Endothelial cell of umbilical vein (primary cell): ENCODE results near the gene OCA2. TPM values are rescaled to one million over a fixed set of nuclear protein-coding genes. Genes with fewer than 3 reads are reported as not detected.

Experiments used
- BruUV-seq: library from RNA; stranded (reverse); fragments of 400-500 nt; replicated peaks from 2 replicates; lab custom pipeline; 2021; lab: Mats Ljungman, UMichigan
- CTCF ChIA-PET: fragments of 300-600, 350-600 bp; sonication (Branson Sonifier 250); formaldehyde crosslinking; loops from one replicate; lab custom pipeline; 2021; ENCODE audit warnings: antibody characterized with exemption, inconsistent platforms; lab: Charles Lee
- POLR2A ChIA-PET: fragments of 300-600, 350-600 bp; sonication (Branson Sonifier 250); formaldehyde crosslinking; loops from one replicate; lab custom pipeline; 2021; ENCODE audit warnings: antibody characterized with exemption, inconsistent platforms; lab: Charles Lee
- DNase-seq: peaks from one replicate; pipeline ENCODE4 v3.0.0-alpha.2; 2011; ENCODE audit warnings: low read depth, low spot score
- FAIRE-seq: peaks from 2 replicates; lab custom pipeline; 2011; peaks lifted over from hg19 to GRCh38; lab: Jason Lieb, UNC
- H2AFZ ChIP-seq: 2 replicates; pipeline ENCODE4 v1.6.0; 2012; ENCODE audit warnings: low read depth, low read length, control low read depth, inconsistent platforms
- H3K27ac ChIP-seq: 2 replicates; pipeline ENCODE4 v1.5.1; 2011; ENCODE audit warnings: low read depth, mild to moderate bottlenecking, control low read depth, low read length, moderate library complexity; ENCODE audit not compliant: insufficient read depth
- H3K27me3 ChIP-seq, 2 experiments: 2 replicates each; pipeline versions ENCODE4 v1.6.0 to v1.6.1; 2011; ENCODE audit warnings: low read length in 2 of 2, mixed read lengths in 1 of 2; ENCODE audit not compliant: control insufficient read depth in 2 of 2, insufficient read depth in 2 of 2
- H3K36me3 ChIP-seq, 2 experiments: 2 replicates in 1 of 2; 3 replicates in 1 of 2; pipeline ENCODE4 v1.5.1; 2011; ENCODE audit warnings: low read length in 2 of 2, mild to moderate bottlenecking in 1 of 2, moderate library complexity in 1 of 2; ENCODE audit not compliant: control insufficient read depth in 2 of 2, insufficient read depth in 2 of 2; ENCODE audit errors: extremely low read depth in 1 of 2
- H3K4me1 ChIP-seq: 3 replicates; pipeline ENCODE4 v1.5.1; 2011; ENCODE audit warnings: mild to moderate bottlenecking, low read length; ENCODE audit not compliant: control insufficient read depth, insufficient read depth; ENCODE audit errors: extremely low read depth
- H3K4me2 ChIP-seq: 2 replicates; pipeline ENCODE4 v1.6.1; 2011; ENCODE audit warnings: low read length, control low read depth, mixed read lengths; ENCODE audit not compliant: insufficient read depth
- H3K4me3 ChIP-seq, 3 experiments: fragments of 200-600 bp in 1 of 3; sonication (generic), shearing (Covaris generic) in 1 of 3; replicated peaks in 1 of 3; 2 replicates each; pipeline ENCODE4 v1.5.1; 2011 to 2016; ENCODE audit warnings: control low read depth in 3 of 3, low read length in 3 of 3, mild to moderate bottlenecking in 2 of 3, inconsistent platforms in 1 of 3, low read depth in 1 of 3, moderate library complexity in 1 of 3; ENCODE audit not compliant: insufficient read depth in 1 of 3
- H3K79me2 ChIP-seq: 2 replicates; pipeline ENCODE4 v1.6.0; 2012; ENCODE audit warnings: low read length, inconsistent platforms; ENCODE audit not compliant: control insufficient read depth, insufficient read depth
- H3K9ac ChIP-seq: replicated peaks from 2 replicates; pipeline ENCODE3; 2011; ENCODE audit warnings: low read length, control low read depth; ENCODE audit not compliant: insufficient read depth; ENCODE audit errors: extremely low read depth
- H3K9me1 ChIP-seq: replicated peaks from 3 replicates; pipeline ENCODE4 v1.6.0; 2011; ENCODE audit warnings: mild to moderate bottlenecking, low read length; ENCODE audit not compliant: control insufficient read depth, insufficient read depth; ENCODE audit errors: extremely low read depth
- H3K9me3 ChIP-seq: replicated peaks from 2 replicates; pipeline ENCODE4 v1.5.1; 2012; ENCODE audit warnings: low read length, inconsistent platforms; ENCODE audit not compliant: control insufficient read depth, insufficient read depth
- H4K20me1 ChIP-seq: replicated peaks from 2 replicates; pipeline ENCODE3; 2011; ENCODE audit warnings: mild to moderate bottlenecking, low read length; ENCODE audit not compliant: control insufficient read depth, insufficient read depth; ENCODE audit errors: extremely low read depth
- GATA2 ChIP-seq: IDR thresholded peaks from 2 replicates; pipeline ENCODE4 v1.7.0; 2011; ENCODE audit warnings: low read depth, mild to moderate bottlenecking, moderate library complexity, mixed read lengths, low read length; ENCODE audit not compliant: insufficient read length, insufficient read depth
- JUN ChIP-seq: IDR thresholded peaks from 2 replicates; pipeline ENCODE4 v1.6.1; 2011; ENCODE audit warnings: borderline replicate concordance, low read depth; ENCODE audit not compliant: insufficient read length, insufficient read depth
- MYC ChIP-seq: IDR thresholded peaks from one replicate; pipeline ENCODE4 v1.6.1; 2011; ENCODE audit warnings: mild to moderate bottlenecking, low read depth, low read length
- POLR2A ChIP-seq: IDR thresholded peaks from 2 replicates; pipeline ENCODE4 v1.6.1; 2012; ENCODE audit warnings: low read depth, mild to moderate bottlenecking, control low read depth, low read length
- POLR2AphosphoS5 ChIP-seq: IDR thresholded peaks from 2 replicates; pipeline ENCODE4 v1.6.1; 2012; ENCODE audit warnings: low read depth, mild to moderate bottlenecking, control low read depth, low read length, moderate library complexity; ENCODE audit not compliant: insufficient read depth
- dilution Hi-C: fragments of 300-500 bp; cut with MboI; formaldehyde crosslinking; loops from one replicate; pipeline ENCODE4 v1.15.0; 2019; ENCODE audit warnings: low sequenced_read_pairs; ENCODE audit not compliant: extremely low pct_ligation_motif_present
- intact Hi-C: fragments of 100-400 bp; cut with micrococcal nuclease; formaldehyde crosslinking; loops from one replicate; pipeline ENCODE4 v1.10.0; 2022
- polyA plus RNA-seq, 4 experiments: library from polyadenylated mRNA; depleted of rRNA in 3 of 4; stranded (reverse) in 3 of 4; unstranded in 1 of 4; fragments of >200 nt; gene quantifications; 2 replicates each; pipeline versions ENCODE4 v1.2.1 to v1.2.3, GENCODE V29; 2011 to 2012; ENCODE audit warnings: missing spikeins in 1 of 4
- total RNA-seq: library from RNA; stranded (reverse); gene quantifications from 2 replicates; pipeline ENCODE4 v1.2.3, GENCODE V29; 2021
- TF ChIP-seq, protein P1 (sequence below), 2 donors: IDR thresholded peaks; 1 replicate in 1 of 2; 2 replicates in 1 of 2; pipeline ENCODE4 v1.5.1; 2011; ENCODE audit warnings: low read length in 2 of 2, mild to moderate bottlenecking in 2 of 2, moderate library complexity in 2 of 2, control low read depth in 1 of 2, inconsistent platforms in 1 of 2, low read depth in 1 of 2; ENCODE audit not compliant: insufficient read depth in 1 of 2; ENCODE audit errors: extremely low read depth in 1 of 2

OCA2 gene
- total and polyA plus RNA-seq, 2 donors (not counting 3 experiments of a cell fraction or from before 2014, with no cell fraction given), result not detected

DNA sequence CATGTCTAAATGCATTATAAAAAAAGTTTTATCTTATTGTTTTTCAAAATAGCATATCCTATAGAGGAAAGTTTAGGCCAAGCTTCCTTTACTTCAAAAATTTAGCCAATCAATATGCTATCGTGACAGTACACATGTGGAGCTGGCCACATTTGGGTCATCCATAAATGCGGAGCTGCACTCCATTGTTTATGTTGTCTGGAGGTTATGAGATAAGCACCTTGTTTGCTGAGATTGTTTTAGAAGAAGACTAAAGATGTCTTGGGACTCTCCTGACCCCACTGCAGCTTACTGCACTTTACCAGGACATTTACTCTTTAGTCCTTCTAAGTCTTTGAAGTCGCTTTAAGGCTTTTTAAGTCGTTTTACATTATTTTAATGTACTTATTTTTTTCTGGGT lies 265.9 kb downstream of the OCA2 start:
- dilution Hi-C loops (no loop called here), intact Hi-C loops (no loop called here)
- H3K79me2 ChIP-seq, result no peaks in the 10 kb centered on the region
- H3K4me3 ChIP-seq, result no peak overlapping the region
- DNase-seq (no peak), FAIRE-seq (no peak)
- no peaks in the 10 kb centered on the region for H3K9me1 ChIP-seq
- ChIA-PET POLR2A (no interaction called here), CTCF (no interaction called here)
- no peaks in the 10 kb centered on the region for H3K4me1 ChIP-seq
- no peaks in the 10 kb centered on the region for H3K36me3 ChIP-seq
- H2AFZ ChIP-seq, result no peak overlapping the region
- H3K27ac ChIP-seq, result no peak overlapping the region
- no peaks in the 10 kb centered on the region for H4K20me1 ChIP-seq
- no peak overlapping the region for H3K4me2 ChIP-seq
- no peak overlapping the region for H3K9ac ChIP-seq
- H3K27me3 ChIP-seq, result no peaks in the 10 kb centered on the region
- TF ChIP-seq GATA2 (no peak), MYC (no peak)
- no TSS peak for BruUV-seq
- peaks cover 11% of the 10 kb centered on the region for H3K9me3 ChIP-seq

- ChIA-PET POLR2A (no interaction called here), CTCF (no interaction called here)
- no peak overlapping the region for H3K4me2 ChIP-seq
- no peak overlapping the region for H3K27ac ChIP-seq
- H4K20me1 ChIP-seq, result no peaks in the 10 kb centered on the region
- H3K4me3 ChIP-seq, result no peak overlapping the region
- TF ChIP-seq MYC (no peak), JUN (no peak), POLR2A (no peak), POLR2AphosphoS5 (no peak)
- TF ChIP-seq, protein P1, sequence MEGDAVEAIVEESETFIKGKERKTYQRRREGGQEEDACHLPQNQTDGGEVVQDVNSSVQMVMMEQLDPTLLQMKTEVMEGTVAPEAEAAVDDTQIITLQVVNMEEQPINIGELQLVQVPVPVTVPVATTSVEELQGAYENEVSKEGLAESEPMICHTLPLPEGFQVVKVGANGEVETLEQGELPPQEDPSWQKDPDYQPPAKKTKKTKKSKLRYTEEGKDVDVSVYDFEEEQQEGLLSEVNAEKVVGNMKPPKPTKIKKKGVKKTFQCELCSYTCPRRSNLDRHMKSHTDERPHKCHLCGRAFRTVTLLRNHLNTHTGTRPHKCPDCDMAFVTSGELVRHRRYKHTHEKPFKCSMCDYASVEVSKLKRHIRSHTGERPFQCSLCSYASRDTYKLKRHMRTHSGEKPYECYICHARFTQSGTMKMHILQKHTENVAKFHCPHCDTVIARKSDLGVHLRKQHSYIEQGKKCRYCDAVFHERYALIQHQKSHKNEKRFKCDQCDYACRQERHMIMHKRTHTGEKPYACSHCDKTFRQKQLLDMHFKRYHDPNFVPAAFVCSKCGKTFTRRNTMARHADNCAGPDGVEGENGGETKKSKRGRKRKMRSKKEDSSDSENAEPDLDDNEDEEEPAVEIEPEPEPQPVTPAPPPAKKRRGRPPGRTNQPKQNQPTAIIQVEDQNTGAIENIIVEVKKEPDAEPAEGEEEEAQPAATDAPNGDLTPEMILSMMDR (IDR thresholded peaks at IDR 0.05; ENCODE audit: extremely low read depth in 1 of 2, insufficient read depth in 1 of 2, low read depth in 1 of 2, low read length in 2 of 2), result no peak
- no peaks in the 10 kb centered on the region for H3K9me1 ChIP-seq
- H3K27me3 ChIP-seq, result no peaks in the 10 kb centered on the region
- no TSS peak for BruUV-seq
- no peak overlapping the region for H3K9ac ChIP-seq
- no peaks in the 10 kb centered on the region for H3K79me2 ChIP-seq
- H3K4me1 ChIP-seq, result no peaks in the 10 kb centered on the region
- no peak overlapping the region for H2AFZ ChIP-seq
- no peaks in the 10 kb centered on the region for H3K36me3 ChIP-seq
- DNase-seq (no peak), FAIRE-seq (no peak)
- H3K9me3 ChIP-seq, result peaks cover 11% of the 10 kb centered on the region
- intact Hi-C loops (no loop called here), dilution Hi-C loops (no loop called here)
Observed at GRCh38 chr15:27832237-27832596, 266.9 kb downstream of the OCA2 start.
